ENCODE data around the gene GPR143.
A peak's percentile ranks its signal among the peaks of the same experiment; 100 is the strongest.
"Not testable (repeated sequence)": the region's sequence is repeated elsewhere in the genome, so short reads cannot be mapped to it uniquely, and the experiment has no call there.

Gene GPR143

DNA sequence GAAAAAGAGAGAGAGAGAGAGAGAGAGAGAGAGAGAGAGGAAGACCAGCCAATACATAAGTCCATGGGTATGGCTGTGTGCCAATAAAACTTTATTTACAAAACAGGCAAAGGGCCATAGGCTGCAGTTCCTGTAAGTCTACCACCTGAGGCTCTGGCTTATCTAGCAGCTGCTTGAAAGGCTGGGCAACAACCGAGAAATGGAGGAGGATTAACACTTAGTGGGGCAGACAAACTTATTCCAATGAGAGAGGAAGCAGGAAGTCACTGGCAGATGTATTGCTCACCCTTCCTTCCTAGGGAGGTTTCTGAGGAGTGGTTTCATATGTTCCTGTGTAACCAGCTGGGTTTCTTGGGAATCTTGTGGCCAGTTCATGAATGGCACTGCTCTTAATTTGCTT lies 4.7 kb upstream of the GPR143 start:
- peaks cover 23% of the 10 kb centered on the region for H3K27me3 ChIP-seq
- H3K4me3 ChIP-seq: no peak overlapping the region
- H4K20me1 ChIP-seq: peaks cover 28% of the 10 kb centered on the region
- H3K27ac ChIP-seq: no peak overlapping the region
- H3K9me3 ChIP-seq: peaks cover 6% of the 10 kb centered on the region
- H3K4me2 ChIP-seq: peak overlapping the region; percentile 16; the same call in 1 of the 2 replicates
- peaks cover 60% of the 10 kb centered on the region for H3K4me1 ChIP-seq
- no peak for TF ChIP-seq Cebpa-rat (IDR thresholded peaks at IDR 0.05)
- no peak overlapping the region for H3K9ac ChIP-seq
- H3K36me3 ChIP-seq: no peaks in the 10 kb centered on the region

DNA sequence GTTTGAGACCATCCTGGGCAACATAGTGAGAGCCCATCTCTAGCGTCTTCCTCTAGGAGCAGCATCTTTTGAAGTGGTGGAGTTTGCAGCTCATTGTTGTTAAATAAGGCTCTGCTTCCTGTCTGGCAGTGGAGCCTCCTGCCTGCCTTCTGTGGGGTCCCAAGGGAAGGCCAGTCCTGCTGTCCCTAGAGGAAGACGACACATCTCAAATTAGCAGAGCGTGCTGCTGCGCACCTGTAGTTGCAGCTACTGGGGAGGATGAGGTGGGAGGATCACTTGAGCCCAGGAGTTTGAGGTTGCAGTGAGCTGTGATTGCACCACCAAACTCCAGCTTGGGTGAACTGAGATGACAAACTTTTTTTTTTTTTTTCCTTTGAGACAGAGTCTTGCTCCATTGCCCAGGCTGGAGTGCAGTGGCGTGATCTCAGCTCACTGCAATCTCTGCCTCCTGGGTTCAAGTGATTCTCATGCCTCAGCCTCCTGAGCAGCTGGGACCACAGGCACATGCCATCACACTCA lies 2.7 kb upstream of the GPR143 start:
- not testable (repeated sequence) for H3K9ac ChIP-seq, H3K27me3 ChIP-seq, H3K36me3 ChIP-seq, H3K27ac ChIP-seq
- TF ChIP-seq Cebpa-rat (IDR thresholded peaks at IDR 0.05): peak; percentile 73; the same call in 1 of the 2 replicates
- Histone ChIP-seq H3K4me2 (peak overlapping the region; percentile 88), H3K4me3 (peak overlapping the region; percentile 8; the same call in 1 of the 2 replicates), H4K20me1 (peaks cover 21% of the 10 kb centered on the region), H3K4me1 (peaks cover 48% of the 10 kb centered on the region), H3K9me3 (peaks cover 11% of the 10 kb centered on the region)

DNA sequence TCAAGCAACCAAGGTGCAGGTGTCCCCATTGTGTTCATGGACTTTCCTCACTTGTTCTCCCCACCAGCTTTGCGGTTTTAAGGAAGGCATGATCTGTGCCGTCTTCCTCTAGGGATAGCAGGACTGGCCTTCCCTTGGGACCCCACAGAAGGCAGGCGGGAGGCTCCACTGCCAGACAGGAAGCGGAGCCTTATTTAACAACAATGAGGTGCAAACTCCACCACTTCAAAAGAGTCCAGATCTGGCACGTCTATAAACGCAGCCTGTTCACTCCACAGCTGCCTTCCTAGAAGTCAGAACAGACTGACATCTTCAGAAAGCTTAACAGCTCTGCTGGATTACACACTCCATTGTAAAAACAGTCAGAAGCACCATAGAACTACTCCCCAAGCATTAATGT lies 1.7 kb upstream of the GPR143 start:
- H3K9ac ChIP-seq: no peak overlapping the region
- no peak overlapping the region for H3K4me3 ChIP-seq
- no peak for TF ChIP-seq Cebpa-rat (IDR thresholded peaks at IDR 0.05)
- H3K4me2 ChIP-seq: peak overlapping the region; percentile 88
- H3K36me3 ChIP-seq: no peaks in the 10 kb centered on the region
- peaks cover 48% of the 10 kb centered on the region for H3K4me1 ChIP-seq
- H3K9me3 ChIP-seq: peaks cover 11% of the 10 kb centered on the region
- H3K27me3 ChIP-seq: peaks cover 6% of the 10 kb centered on the region; the same call in 1 of the 2 replicates
- peaks cover 21% of the 10 kb centered on the region for H4K20me1 ChIP-seq
- H3K27ac ChIP-seq: peak overlapping the region; percentile 40; the same call in 1 of the 2 replicates

DNA sequence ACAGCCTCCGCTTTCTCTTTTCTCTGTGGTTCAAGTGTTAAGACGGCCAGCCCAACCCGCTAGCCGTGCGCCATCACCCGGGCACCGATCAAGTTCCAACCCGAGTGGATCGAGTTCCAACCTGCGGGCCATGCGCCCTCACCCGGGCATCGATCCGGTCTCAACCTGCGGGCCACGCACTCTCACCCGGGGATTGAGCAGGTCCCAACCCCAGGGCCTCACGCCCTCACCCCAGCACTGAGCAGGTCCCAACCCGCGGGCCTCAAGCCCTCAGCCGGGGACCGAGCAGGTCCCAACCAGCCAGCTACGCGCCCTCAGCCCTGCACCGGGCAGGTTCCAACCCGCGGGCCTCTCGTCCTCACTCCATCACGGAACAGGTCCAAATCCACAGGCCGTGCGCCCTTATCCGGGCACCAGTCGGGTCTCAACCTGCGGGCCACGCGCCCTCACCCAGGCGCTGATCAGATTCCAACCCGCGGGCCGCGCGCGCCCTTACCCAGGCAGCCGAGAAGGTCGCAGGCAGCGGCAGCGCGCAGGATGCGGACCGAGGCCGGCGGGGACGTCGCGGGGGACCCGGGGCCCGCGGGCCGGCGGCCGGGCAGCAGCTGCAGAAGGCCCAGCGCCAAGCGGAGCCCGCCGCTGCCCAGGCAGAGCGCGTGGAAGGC lies 443 bp downstream of the GPR143 start:
- no peak overlapping the region for H3K9ac ChIP-seq
- H3K27ac ChIP-seq: no peak overlapping the region
- no peak for TF ChIP-seq Cebpa-rat (IDR thresholded peaks at IDR 0.05)
- H4K20me1 ChIP-seq: peaks cover 21% of the 10 kb centered on the region
- peaks cover 42% of the 10 kb centered on the region for H3K4me1 ChIP-seq
- no peak overlapping the region for H3K4me3 ChIP-seq
- peaks cover 11% of the 10 kb centered on the region for H3K9me3 ChIP-seq
- no peaks in the 10 kb centered on the region for H3K36me3 ChIP-seq
- no peak overlapping the region for H3K4me2 ChIP-seq
- H3K27me3 ChIP-seq: no peaks in the 10 kb centered on the region

GRCh38 chrX:9759337-9759736 lies 6.3 kb downstream of the GPR143 start:
- Histone ChIP-seq H4K20me1 (no peaks in the 10 kb centered on the region), H3K9ac (no peak overlapping the region), H3K4me2 (no peak overlapping the region), H3K36me3 (no peaks in the 10 kb centered on the region), H3K4me1 (0 out of 2 replicates have a peak, but pooled peaks cover 6% of the 10 kb centered on the region), H3K4me3 (no peak overlapping the region), H3K27ac (no peak overlapping the region), H3K9me3 (0 out of 2 replicates have a peak, but pooled peaks cover 5% of the 10 kb centered on the region), H3K27me3 (no peaks in the 10 kb centered on the region)
- TF ChIP-seq Cebpa-rat (IDR thresholded peaks at IDR 0.05): no peak

GRCh38 chrX:9758021-9758638 lies 7.5 kb downstream of the GPR143 start:
- no peaks in the 10 kb centered on the region for H3K36me3 ChIP-seq
- H4K20me1 ChIP-seq: no peaks in the 10 kb centered on the region
- H3K27ac ChIP-seq: no peak overlapping the region
- H3K4me1 ChIP-seq: 0 out of 2 replicates have a peak, but pooled peaks cover 6% of the 10 kb centered on the region
- H3K27me3 ChIP-seq: no peaks in the 10 kb centered on the region
- H3K9ac ChIP-seq: no peak overlapping the region
- peak overlapping the region; percentile 14; the same call in 1 of the 2 replicates for H3K4me2 ChIP-seq
- H3K9me3 ChIP-seq: 0 out of 2 replicates have a peak, but pooled peaks cover 5% of the 10 kb centered on the region
- no peak for TF ChIP-seq Cebpa-rat (IDR thresholded peaks at IDR 0.05)
- no peak overlapping the region for H3K4me3 ChIP-seq

DNA sequence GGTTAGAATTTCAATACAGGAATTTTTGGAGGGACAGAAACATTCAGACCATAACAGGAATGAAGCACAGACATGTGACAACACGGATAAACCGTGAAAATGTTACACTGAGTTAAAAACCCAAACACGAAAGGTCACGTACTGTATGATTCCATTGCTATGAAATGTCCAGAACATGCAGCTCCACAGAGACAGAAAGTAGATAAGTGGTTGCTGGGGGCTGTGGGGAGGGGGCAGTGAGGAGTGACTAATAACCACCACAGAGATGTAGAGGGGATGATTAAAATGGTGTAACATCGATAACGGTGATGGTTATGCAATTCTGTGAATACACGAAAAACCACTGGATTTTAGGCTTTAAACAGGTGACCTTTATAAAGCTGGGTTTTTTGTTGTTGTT lies 8.3 kb downstream of the GPR143 start:
- no peaks in the 10 kb centered on the region for H4K20me1 ChIP-seq
- H3K4me1 ChIP-seq: 0 out of 2 replicates have a peak, but pooled peaks cover 6% of the 10 kb centered on the region
- H3K36me3 ChIP-seq: no peaks in the 10 kb centered on the region
- TF ChIP-seq Cebpa-rat (IDR thresholded peaks at IDR 0.05): no peak
- no peak overlapping the region for H3K9ac ChIP-seq
- H3K4me2 ChIP-seq: no peak overlapping the region
- H3K27ac ChIP-seq: no peak overlapping the region
- no peak overlapping the region for H3K4me3 ChIP-seq
- no peaks in the 10 kb centered on the region for H3K27me3 ChIP-seq
- 0 out of 2 replicates have a peak, but pooled peaks cover 5% of the 10 kb centered on the region for H3K9me3 ChIP-seq

GRCh38 chrX:9749146-9749692 lies 16.4 kb downstream of the GPR143 start:
- H3K4me3 ChIP-seq: no peak overlapping the region

GRCh38 chrX:9747644-9748043 lies 18.0 kb downstream of the GPR143 start:
- H3K4me2 ChIP-seq: no peak overlapping the region
- no peak for TF ChIP-seq Cebpa-rat (IDR thresholded peaks at IDR 0.05)
- H3K4me1 ChIP-seq: peaks cover 19% of the 10 kb centered on the region
- H4K20me1 ChIP-seq: no peaks in the 10 kb centered on the region
- H3K27me3 ChIP-seq: no peaks in the 10 kb centered on the region; the same call in 1 of the 2 replicates
- H3K36me3 ChIP-seq: no peaks in the 10 kb centered on the region
- no peak overlapping the region for H3K27ac ChIP-seq
- H3K9ac ChIP-seq: no peak overlapping the region
- no peak overlapping the region for H3K4me3 ChIP-seq
- peaks cover 20% of the 10 kb centered on the region; the same call in 1 of the 2 replicates for H3K9me3 ChIP-seq

More at GRCh38 chrX:9749146-9749692, 16.4 kb downstream of the GPR143 start:
- H3K27ac ChIP-seq: no peak overlapping the region
- no peak overlapping the region for H3K9ac ChIP-seq
- H3K27me3 ChIP-seq: no peaks in the 10 kb centered on the region; the same call in 1 of the 2 replicates
- TF ChIP-seq Cebpa-rat (IDR thresholded peaks at IDR 0.05): no peak
- peaks cover 19% of the 10 kb centered on the region for H3K4me1 ChIP-seq
- no peaks in the 10 kb centered on the region for H4K20me1 ChIP-seq
- H3K36me3 ChIP-seq: no peaks in the 10 kb centered on the region
- peaks cover 16% of the 10 kb centered on the region; the same call in 1 of the 2 replicates for H3K9me3 ChIP-seq
- H3K4me2 ChIP-seq: no peak overlapping the region
